Mesothelial cell of epicardium (in vitro differentiated cells): ENCODE measurements around the gene STRADA. TPM values are rescaled to one million over a fixed set of nuclear protein-coding genes. Genes with fewer than 3 reads are reported as not detected.

Experiments
- DNase-seq, 2 experiments: peaks; one replicate each; pipeline ENCODE4 v3.0.0; 2021; ENCODE audit warnings: low spot score in 2 of 2; ENCODE audit not compliant: unreplicated experiment in 2 of 2
- H3K27ac Mint-ChIP-seq: 2 replicates; pipeline ENCODE4 v1.8.0; 2021; ENCODE audit warnings: mixed read lengths
- H3K27me3 Mint-ChIP-seq: 2 replicates; pipeline ENCODE4 v1.8.0; 2021; ENCODE audit warnings: low read depth, mixed read lengths
- H3K36me3 Mint-ChIP-seq: 2 replicates; pipeline ENCODE4 v1.8.0; 2021; ENCODE audit warnings: mixed read lengths
- H3K4me1 Mint-ChIP-seq: 2 replicates; pipeline ENCODE4 v1.8.0; 2021; ENCODE audit warnings: mixed read lengths
- H3K4me3 Mint-ChIP-seq: 2 replicates; pipeline ENCODE4 v1.8.0; 2021; ENCODE audit warnings: mild to moderate bottlenecking, moderate library complexity, mixed read lengths
- H3K9me3 Mint-ChIP-seq: 2 replicates; pipeline ENCODE4 v1.8.0; 2021; ENCODE audit warnings: mixed read lengths
- total RNA-seq: library from RNA; stranded (reverse); gene quantifications from 3 replicates; pipeline ENCODE4 v1.2.1, GENCODE V29; 2021
- TF ChIP-seq, protein P1 (sequence below): fragments of 200-600 bp; sonication (generic); IDR thresholded peaks from one replicate; pipeline ENCODE4 v1.5.0; 2021; ENCODE audit warnings: antibody characterized with exemption; ENCODE audit not compliant: unreplicated experiment

Gene STRADA
- total RNA-seq, 1 donor from 2014 or later = 62.9 TPM

DNA sequence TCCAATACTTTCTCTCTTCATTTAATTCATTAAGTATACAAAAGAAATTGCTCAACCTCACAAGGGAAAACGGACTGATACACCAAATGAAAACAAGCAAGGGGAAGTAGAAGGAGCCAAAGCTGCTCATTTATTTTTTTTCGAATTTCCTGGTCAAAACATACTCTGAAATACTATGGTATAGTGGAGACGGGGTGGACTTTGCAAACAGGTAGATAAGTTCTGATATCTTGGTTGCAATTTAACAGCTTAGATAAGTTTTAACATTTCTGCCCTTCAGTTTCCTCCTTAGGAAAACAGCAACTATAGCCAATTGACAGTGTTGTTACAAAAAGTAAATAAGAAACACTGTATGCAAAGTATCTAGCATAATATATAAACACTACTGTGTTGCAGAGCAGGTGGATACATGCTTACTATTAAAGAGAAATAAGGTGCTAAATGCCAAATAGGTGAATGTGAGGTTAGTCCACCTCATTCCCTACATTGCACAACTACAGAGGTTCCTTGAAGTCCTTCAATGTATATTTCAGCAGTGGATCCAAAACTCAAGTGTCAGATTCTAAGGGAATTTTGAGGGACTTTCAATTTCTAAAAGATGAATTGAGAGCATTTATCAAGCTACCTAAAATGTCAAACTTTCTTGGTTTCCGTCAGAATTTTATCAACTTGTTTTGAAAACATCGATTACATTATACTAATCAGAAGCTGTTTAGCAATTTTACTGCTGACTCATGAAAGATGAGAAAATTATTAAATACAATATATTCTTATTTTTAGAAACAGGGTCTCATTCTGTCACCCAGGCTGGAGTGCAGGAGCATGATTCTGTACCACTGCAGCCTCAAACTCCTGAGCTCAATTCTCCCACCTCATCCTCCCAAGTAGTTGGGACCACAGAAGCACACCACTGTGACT lies 20.8 kb upstream of the STRADA start:
- Mint-ChIP-seq H3K4me1 (no peaks in the 10 kb centered on the region), H3K27me3 (no peaks in the 10 kb centered on the region), H3K27ac (no peak overlapping the region), H3K9me3 (no peaks in the 10 kb centered on the region), H3K4me3 (no peak overlapping the region), H3K36me3 (peaks cover 25% of the 10 kb centered on the region)
- DNase-seq = no peak
- TF ChIP-seq, protein P1, sequence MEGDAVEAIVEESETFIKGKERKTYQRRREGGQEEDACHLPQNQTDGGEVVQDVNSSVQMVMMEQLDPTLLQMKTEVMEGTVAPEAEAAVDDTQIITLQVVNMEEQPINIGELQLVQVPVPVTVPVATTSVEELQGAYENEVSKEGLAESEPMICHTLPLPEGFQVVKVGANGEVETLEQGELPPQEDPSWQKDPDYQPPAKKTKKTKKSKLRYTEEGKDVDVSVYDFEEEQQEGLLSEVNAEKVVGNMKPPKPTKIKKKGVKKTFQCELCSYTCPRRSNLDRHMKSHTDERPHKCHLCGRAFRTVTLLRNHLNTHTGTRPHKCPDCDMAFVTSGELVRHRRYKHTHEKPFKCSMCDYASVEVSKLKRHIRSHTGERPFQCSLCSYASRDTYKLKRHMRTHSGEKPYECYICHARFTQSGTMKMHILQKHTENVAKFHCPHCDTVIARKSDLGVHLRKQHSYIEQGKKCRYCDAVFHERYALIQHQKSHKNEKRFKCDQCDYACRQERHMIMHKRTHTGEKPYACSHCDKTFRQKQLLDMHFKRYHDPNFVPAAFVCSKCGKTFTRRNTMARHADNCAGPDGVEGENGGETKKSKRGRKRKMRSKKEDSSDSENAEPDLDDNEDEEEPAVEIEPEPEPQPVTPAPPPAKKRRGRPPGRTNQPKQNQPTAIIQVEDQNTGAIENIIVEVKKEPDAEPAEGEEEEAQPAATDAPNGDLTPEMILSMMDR = no peak

DNA sequence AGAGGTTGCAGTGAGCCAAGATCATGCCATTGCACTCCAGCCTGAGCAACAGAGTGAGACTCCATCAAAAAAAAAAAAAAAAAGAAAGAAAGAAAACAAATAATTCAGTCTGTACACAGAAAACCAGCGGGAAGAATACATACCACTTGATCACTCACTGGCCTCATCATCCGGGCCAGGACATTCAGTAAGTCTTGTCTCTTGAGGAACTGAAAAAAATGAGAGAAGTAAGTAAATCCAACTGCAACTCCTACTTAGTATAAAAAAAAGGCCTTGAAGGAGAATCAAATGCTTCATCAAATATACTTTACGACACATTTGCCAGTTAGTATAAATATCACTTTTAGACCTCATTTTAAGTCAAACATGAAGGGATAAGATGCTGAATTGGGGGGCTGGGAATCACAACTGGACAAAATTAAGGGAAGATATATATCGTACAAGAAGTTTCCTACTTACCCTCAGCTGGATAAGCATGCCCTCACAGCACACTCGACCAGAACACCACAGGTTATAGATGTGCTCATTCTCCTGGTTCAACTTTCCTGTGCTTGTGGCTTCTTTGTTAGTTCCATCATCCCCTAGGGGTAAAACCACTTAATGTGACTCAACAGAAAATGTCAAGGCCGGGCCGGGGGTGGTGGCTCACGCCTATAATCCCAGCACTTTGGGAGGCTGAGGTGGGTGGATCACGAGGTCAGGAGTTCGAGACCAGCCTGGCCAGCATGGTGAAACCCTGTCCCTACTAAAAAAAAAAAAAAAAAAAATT lies 19.4 kb upstream of the STRADA start:
- TF ChIP-seq, protein P1 = no peak
- H3K9me3 Mint-ChIP-seq = no peaks in the 10 kb centered on the region
- no peaks in the 10 kb centered on the region for H3K4me1 Mint-ChIP-seq
- H3K27me3 Mint-ChIP-seq = no peaks in the 10 kb centered on the region
- H3K4me3 Mint-ChIP-seq = no peak overlapping the region
- no peak overlapping the region for H3K27ac Mint-ChIP-seq
- H3K36me3 Mint-ChIP-seq = peaks cover 32% of the 10 kb centered on the region
- DNase-seq = no peak

DNA sequence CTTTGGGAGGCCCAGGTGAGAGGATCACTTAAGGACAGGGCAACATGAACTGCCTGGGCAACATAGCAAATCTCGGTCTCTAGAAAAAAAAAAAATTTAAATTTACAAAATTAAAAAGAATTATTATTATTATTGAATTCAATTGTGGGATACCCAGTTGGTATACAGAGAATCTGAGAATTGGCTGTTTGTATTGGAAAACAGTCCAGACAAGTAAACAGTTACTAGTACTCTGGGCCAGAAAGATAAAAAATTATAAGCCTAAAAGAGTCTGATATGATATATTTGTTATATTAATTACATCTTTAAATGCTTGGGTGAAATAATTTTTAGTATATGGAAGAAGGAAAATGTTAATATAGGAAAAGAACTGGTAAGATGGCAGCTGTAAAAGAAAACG lies 16.8 kb upstream of the STRADA start:
- Mint-ChIP-seq H3K27ac (no peak overlapping the region), H3K4me3 (no peak overlapping the region), H3K9me3 (no peaks in the 10 kb centered on the region), H3K4me1 (no peaks in the 10 kb centered on the region), H3K36me3 (peaks cover 33% of the 10 kb centered on the region), H3K27me3 (no peaks in the 10 kb centered on the region)
- no peak for DNase-seq
- TF ChIP-seq, protein P1 = no peak

DNA sequence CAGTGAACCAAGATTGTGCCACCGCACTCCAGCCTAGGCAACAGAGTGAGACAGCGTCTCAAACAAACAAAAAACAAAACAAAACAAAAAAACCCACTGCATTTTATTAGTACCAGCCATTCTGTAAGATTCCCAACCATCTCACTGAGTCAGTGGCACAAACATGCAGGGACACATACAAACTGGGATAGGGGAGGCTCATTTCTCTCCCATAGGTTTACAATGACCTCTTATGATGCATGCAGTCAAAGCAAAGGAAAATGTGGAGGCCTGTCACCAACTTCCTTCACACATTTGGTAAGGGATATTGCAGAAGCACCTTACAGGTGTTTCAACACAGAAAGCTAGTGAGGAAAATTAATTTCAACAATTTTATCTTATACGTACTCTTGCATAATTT lies 12.4 kb upstream of the STRADA start:
- Mint-ChIP-seq H3K4me3 (no peak overlapping the region), H3K27me3 (no peaks in the 10 kb centered on the region), H3K4me1 (no peaks in the 10 kb centered on the region), H3K9me3 (no peaks in the 10 kb centered on the region), H3K27ac (no peak overlapping the region), H3K36me3 (peaks cover 32% of the 10 kb centered on the region)
- TF ChIP-seq, protein P1 = no peak
- DNase-seq = no peak

DNA sequence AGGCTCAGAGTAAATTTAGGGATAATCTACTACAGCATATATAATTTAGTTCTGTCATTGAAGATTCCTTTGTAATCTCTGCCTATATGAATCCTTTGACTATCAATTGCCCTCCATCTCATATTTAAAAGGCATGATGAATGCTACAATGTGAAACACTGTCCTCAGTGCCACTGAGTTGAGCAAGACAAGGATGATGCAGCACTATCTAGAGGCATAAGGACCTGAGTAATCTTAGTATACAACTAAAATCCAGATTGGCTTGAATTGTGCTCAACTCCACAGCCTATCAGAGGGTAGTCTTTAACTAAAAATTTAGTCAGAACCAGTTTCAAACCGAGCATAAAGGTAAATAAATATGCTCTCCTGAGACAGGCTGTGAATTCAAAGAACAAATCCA lies 11.6 kb upstream of the STRADA start:
- Mint-ChIP-seq H3K4me1 (no peaks in the 10 kb centered on the region), H3K9me3 (no peaks in the 10 kb centered on the region), H3K27me3 (no peaks in the 10 kb centered on the region), H3K36me3 (peaks cover 32% of the 10 kb centered on the region), H3K4me3 (no peak overlapping the region), H3K27ac (no peak overlapping the region)
- DNase-seq = no peak
- TF ChIP-seq, protein P1 = no peak
